ENCODE data around the gene SOCS7.
A peak's percentile ranks its signal among the peaks of the same experiment; 100 is the strongest.

The SOCS7 gene

GRCh38 chr17:38353086-38353604 is 1.5 kb downstream of the SOCS7 start:
- DNase-seq (ENCODE audit: low read depth): no peak
- peak overlapping the region; percentile 77 for H3K4me3 ChIP-seq (ENCODE audit: control insufficient read depth, low read depth, low read length)

GRCh38 chr17:38353668-38354067 is 2.0 kb downstream of the SOCS7 start:
- H3K4me3 ChIP-seq (ENCODE audit: control insufficient read depth, low read depth, low read length): peak overlapping the region; percentile 77
- no peak for DNase-seq (ENCODE audit: low read depth)
- TF ChIP-seq CTCF (IDR thresholded peaks at IDR 0.05; ENCODE audit: control insufficient read depth, insufficient read depth, low read depth, low read length, missing control alignments): no peak

More at GRCh38 chr17:38353086-38353604, 1.5 kb downstream of the SOCS7 start:
- no peak for TF ChIP-seq CTCF (IDR thresholded peaks at IDR 0.05; ENCODE audit: control insufficient read depth, insufficient read depth, low read depth, low read length, missing control alignments)

GRCh38 chr17:38354466-38354865 is 2.8 kb downstream of the SOCS7 start:
- no peak for DNase-seq (ENCODE audit: low read depth)
- H3K4me3 ChIP-seq (ENCODE audit: control insufficient read depth, low read depth, low read length): no peak overlapping the region
- no peak for TF ChIP-seq CTCF (IDR thresholded peaks at IDR 0.05; ENCODE audit: control insufficient read depth, insufficient read depth, low read depth, low read length, missing control alignments)

GRCh38 chr17:38355251-38355650 is 3.6 kb downstream of the SOCS7 start:
- no peak overlapping the region for H3K4me3 ChIP-seq (ENCODE audit: control insufficient read depth, low read depth, low read length)
- no peak for TF ChIP-seq CTCF (IDR thresholded peaks at IDR 0.05; ENCODE audit: control insufficient read depth, insufficient read depth, low read depth, low read length, missing control alignments)
- DNase-seq (ENCODE audit: low read depth): no peak

- TF ChIP-seq CTCF (IDR thresholded peaks at IDR 0.05; ENCODE audit: control insufficient read depth, insufficient read depth, low read depth, low read length, missing control alignments): no peak
- no peak overlapping the region for H3K4me3 ChIP-seq (ENCODE audit: control insufficient read depth, low read depth, low read length)
- no peak for DNase-seq (ENCODE audit: low read depth)
Measured at GRCh38 chr17:38357486-38358123, 6.0 kb downstream of the SOCS7 start.

GRCh38 chr17:38358586-38359513 is 7.2 kb downstream of the SOCS7 start:
- no peak overlapping the region for H3K4me3 ChIP-seq (ENCODE audit: control insufficient read depth, low read depth, low read length)
- DNase-seq (ENCODE audit: low read depth): peak; percentile 24
- TF ChIP-seq CTCF (IDR thresholded peaks at IDR 0.05; ENCODE audit: control insufficient read depth, insufficient read depth, low read depth, low read length, missing control alignments): no peak

All from AG09309 (cell line).